ENCODE results near the gene AVL9. TPM values are rescaled to one million over a fixed set of nuclear protein-coding genes. Genes with fewer than 3 reads are reported as not detected.
"Not testable (repeated sequence)": the region's sequence is repeated elsewhere in the genome, so short reads cannot be mapped to it uniquely, and the experiment has no call there.

The AVL9 gene
- polyA plus RNA-seq, 1 experiment: 17.4 TPM

DNA sequence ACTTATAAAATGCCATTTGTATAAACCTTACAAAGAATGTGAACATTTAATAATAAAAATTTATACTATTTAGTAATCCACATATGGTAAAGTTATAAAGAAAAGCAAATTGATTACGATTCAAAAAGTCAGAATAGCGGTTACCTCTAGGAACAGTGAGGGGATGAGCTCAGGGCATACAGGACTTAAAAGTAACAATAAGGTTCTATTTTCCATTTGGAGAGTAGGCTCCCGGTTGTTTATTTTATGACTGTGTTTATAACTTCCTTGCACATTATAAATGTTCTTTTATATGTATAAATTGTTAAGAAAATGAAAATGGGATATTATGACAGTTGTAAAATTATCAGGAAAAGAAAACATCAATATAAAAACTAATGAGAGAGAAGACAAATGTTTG, 135.7 kb downstream of the AVL9 start:
- CTCF ChIA-PET: no interaction called here
- Histone ChIP-seq H3K9me3 (ENCODE audit: control insufficient read depth, insufficient read depth, low read length) (no peaks in the 10 kb centered on the region), H3K27me3 (ENCODE audit: control insufficient read depth, insufficient read depth, low read length) (no peaks in the 10 kb centered on the region), H3K27ac (ENCODE audit: low read depth, low read length) (no peak overlapping the region), H3K4me3 (ENCODE audit: low read depth, low read length) (no peak overlapping the region)
- POLR2A ChIA-PET: no interaction called here
- TF ChIP-seq, protein P1, sequence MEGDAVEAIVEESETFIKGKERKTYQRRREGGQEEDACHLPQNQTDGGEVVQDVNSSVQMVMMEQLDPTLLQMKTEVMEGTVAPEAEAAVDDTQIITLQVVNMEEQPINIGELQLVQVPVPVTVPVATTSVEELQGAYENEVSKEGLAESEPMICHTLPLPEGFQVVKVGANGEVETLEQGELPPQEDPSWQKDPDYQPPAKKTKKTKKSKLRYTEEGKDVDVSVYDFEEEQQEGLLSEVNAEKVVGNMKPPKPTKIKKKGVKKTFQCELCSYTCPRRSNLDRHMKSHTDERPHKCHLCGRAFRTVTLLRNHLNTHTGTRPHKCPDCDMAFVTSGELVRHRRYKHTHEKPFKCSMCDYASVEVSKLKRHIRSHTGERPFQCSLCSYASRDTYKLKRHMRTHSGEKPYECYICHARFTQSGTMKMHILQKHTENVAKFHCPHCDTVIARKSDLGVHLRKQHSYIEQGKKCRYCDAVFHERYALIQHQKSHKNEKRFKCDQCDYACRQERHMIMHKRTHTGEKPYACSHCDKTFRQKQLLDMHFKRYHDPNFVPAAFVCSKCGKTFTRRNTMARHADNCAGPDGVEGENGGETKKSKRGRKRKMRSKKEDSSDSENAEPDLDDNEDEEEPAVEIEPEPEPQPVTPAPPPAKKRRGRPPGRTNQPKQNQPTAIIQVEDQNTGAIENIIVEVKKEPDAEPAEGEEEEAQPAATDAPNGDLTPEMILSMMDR (IDR thresholded peaks at IDR 0.05; ENCODE audit: low read depth, low read length): no peak
- no peak for DNase-seq (ENCODE audit: low read depth, low spot score)

DNA sequence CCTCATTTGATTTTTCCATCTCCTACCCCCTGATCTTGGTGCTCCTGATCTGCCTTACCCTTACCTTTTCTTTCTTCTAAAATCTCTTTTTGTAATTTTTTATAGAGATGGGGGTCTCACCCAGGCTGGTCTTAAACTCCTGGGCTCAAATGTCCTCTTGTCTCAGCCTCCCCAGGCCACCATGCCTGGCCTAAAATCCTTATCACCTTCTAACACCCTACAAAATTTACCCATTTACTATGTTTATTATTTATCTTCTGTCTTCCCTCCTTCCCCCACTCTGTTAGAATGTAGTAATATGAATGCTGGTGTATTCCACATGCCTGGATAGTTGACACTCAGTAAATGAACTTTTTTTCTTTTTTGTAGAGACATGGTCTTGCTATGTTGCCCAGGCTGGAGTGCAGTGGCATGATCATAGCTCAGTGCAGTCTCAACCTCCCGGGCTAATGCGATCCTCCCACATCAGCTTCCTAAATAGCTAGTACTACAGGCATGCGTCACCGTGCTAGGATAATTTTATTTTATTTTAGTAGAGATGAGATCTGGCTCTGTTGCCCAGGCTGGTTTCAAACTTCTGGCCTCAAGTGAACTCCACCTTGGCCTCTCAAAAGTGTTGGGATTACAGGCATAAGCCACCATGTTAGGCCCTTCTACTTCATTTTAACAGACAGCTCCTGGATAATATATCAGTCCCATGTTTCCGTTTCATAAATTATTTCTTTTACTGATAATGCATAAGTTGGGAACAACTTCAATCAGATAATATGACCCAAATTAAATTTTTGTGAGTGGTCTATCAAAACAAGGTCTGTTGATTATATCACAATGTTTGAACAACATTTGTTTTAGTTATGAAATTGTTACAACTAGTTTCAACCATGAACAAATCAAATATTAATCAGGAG, 136.6 kb downstream of the AVL9 start:
- DNase-seq (ENCODE audit: low read depth, low spot score); CTCF ChIA-PET; H3K27ac ChIP-seq (ENCODE audit: low read depth, low read length); H3K27me3 ChIP-seq (ENCODE audit: control insufficient read depth, insufficient read depth, low read length); H3K4me3 ChIP-seq (ENCODE audit: low read depth, low read length); H3K9me3 ChIP-seq (ENCODE audit: control insufficient read depth, insufficient read depth, low read length): not testable (repeated sequence)
- POLR2A ChIA-PET: interaction anchor here (0.6 kb wide), 1 partner anchor 884 kb away, joined by 6 read pairs; no protein-coding TSS in a partner anchor

DNA sequence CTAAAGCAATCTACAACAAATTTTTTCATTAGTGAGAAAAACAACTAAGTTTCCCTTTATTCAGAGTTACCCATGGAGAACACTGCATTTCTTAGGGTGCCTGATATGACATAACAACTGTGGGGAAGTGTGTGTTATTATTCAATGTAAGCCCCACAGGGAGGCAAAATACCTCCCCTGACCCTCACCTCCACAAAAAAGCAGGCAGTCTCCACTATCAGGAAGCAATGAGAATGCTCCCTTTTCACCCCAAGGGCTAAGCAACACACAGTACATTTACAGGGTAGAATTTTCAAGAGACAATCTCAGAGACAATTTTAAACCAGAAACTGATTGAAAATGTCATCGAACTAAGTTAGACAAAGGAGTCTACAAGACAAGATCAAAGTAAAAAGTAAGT, 138.2 kb downstream of the AVL9 start:
- H3K27ac ChIP-seq (ENCODE audit: low read depth, low read length); DNase-seq (ENCODE audit: low read depth, low spot score); POLR2A ChIA-PET; H3K4me3 ChIP-seq (ENCODE audit: low read depth, low read length); H3K9me3 ChIP-seq (ENCODE audit: control insufficient read depth, insufficient read depth, low read length); H3K27me3 ChIP-seq (ENCODE audit: control insufficient read depth, insufficient read depth, low read length); CTCF ChIA-PET: not testable (repeated sequence)

DNA sequence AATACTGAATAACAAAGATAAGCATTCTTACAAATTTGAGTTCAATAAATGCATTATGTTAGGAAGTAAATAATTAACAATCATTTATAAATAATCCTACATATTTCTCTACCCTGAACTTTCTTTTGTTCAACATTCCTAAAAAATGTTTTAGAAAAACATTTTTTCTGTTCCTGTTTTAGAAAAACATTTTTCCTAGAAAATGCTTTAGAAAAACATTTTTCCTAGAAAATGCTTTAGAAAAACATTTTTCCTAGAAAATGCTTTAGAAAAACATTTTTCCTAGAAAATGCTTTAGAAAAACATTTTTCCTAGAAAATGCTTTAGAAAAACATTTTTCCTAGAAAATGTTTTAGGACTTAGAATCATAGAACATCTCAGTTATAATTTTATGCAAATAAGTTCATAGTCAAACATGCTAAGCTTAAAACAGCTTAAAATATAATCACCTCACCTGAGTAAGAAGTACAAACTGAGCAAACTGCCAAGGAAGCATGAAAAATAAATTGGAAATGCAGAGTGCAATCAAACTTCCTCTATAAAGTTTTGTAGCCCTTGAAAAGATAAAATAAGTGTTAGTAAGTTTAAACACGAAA, 139.6 kb downstream of the AVL9 start:
- CTCF ChIA-PET; H3K4me3 ChIP-seq (ENCODE audit: low read depth, low read length); POLR2A ChIA-PET; H3K9me3 ChIP-seq (ENCODE audit: control insufficient read depth, insufficient read depth, low read length); DNase-seq (ENCODE audit: low read depth, low spot score); H3K27ac ChIP-seq (ENCODE audit: low read depth, low read length); H3K27me3 ChIP-seq (ENCODE audit: control insufficient read depth, insufficient read depth, low read length): not testable (repeated sequence)

DNA sequence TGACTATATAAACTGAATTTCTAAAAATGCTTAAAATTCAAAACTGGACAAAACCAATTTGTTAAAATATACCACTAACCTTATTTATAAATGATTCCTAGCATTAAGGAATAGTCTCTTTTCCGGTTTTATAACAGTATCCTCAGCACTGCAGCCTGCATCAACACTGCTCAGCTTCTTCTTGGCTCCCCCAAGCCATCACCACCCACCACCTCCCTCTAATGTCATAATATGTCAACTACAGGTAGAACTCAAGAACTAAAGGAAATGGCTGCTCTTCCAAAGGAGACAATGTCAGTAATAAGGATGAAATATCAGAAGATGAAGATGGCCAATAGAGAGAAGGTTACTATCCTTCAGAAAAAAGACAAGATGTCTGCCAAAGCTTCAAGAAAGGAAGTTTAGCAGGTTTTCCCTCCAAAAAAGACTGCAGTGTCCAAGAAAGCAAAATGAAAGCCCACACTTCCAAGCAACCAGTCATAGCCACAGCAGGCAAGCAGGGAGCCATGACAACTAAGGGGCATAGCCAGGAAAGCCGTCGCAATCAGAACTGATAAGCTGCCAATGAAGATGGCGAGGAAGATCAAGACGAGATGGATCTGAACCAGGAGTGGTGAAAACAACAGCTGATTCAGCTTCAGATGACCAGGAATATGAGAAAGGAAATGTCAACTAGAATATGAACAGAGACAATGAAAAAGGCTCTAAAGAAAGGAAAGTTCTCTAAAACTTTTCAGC, 141.6 kb downstream of the AVL9 start:
- H3K27me3 ChIP-seq (ENCODE audit: control insufficient read depth, insufficient read depth, low read length); H3K9me3 ChIP-seq (ENCODE audit: control insufficient read depth, insufficient read depth, low read length); H3K27ac ChIP-seq (ENCODE audit: low read depth, low read length); POLR2A ChIA-PET; DNase-seq (ENCODE audit: low read depth, low spot score); H3K4me3 ChIP-seq (ENCODE audit: low read depth, low read length): not testable (repeated sequence)
- CTCF ChIA-PET: interaction anchor here (0.8 kb wide), 1 partner anchor 145 kb away, joined by 4 read pairs; no protein-coding TSS in a partner anchor

DNA sequence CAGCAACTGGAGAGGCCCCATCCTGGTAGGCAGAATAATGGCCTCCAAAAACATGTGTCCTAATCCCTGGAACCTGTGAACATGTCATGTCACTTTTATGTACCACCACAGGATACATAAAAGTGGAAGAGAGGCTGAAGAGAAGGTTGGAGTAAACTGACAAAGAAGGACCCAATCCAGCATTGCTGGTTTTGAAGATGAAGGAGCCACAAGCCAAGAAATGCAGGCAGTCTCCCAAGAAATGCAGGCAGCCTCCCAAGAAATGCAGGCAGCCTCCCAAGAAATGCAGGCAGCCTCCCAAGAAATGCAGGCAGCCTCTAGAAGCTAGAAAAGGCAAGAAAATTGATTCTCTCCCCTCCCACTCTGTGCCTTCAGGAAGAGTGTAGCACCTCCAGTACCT, 142.3 kb downstream of the AVL9 start:
- POLR2A ChIA-PET; H3K4me3 ChIP-seq (ENCODE audit: low read depth, low read length); H3K27ac ChIP-seq (ENCODE audit: low read depth, low read length); CTCF ChIA-PET; H3K9me3 ChIP-seq (ENCODE audit: control insufficient read depth, insufficient read depth, low read length); DNase-seq (ENCODE audit: low read depth, low spot score); H3K27me3 ChIP-seq (ENCODE audit: control insufficient read depth, insufficient read depth, low read length): not testable (repeated sequence)

Other genes with a start within 250 kb of the AVL9 start
- gene LSM5, start 5.1 kb upstream of the AVL9 start, polyA plus RNA-seq (2011; rRNA removed): 22.6 and 36.7 TPM in 2 replicates